ENCODE measurements around the gene PEAK1.

DNA sequence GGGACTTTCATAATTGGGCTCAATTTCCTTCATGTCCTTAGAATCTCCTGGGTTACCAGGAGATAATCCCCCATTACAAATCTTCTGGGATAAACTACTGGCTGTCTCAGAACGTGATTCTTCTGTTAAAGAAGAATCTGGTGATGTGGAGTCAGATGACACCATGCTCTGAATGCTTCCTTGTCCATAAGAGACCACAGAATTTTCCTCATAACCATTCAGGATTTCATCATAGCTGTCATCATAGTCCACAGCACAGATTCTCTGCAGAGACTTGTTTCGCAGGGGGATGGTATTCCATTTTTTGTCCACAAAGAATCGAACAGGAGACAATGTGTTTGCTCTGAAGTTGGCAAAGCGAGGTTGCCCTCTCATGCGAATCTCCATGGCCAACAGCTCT lies 239.1 kb downstream of the PEAK1 start:
- TF ChIP-seq, protein P1, sequence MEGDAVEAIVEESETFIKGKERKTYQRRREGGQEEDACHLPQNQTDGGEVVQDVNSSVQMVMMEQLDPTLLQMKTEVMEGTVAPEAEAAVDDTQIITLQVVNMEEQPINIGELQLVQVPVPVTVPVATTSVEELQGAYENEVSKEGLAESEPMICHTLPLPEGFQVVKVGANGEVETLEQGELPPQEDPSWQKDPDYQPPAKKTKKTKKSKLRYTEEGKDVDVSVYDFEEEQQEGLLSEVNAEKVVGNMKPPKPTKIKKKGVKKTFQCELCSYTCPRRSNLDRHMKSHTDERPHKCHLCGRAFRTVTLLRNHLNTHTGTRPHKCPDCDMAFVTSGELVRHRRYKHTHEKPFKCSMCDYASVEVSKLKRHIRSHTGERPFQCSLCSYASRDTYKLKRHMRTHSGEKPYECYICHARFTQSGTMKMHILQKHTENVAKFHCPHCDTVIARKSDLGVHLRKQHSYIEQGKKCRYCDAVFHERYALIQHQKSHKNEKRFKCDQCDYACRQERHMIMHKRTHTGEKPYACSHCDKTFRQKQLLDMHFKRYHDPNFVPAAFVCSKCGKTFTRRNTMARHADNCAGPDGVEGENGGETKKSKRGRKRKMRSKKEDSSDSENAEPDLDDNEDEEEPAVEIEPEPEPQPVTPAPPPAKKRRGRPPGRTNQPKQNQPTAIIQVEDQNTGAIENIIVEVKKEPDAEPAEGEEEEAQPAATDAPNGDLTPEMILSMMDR (IDR thresholded peaks at IDR 0.05) = no peak
- TF ChIP-seq POLR2A (IDR thresholded peaks at IDR 0.05) = no peak
